ENCODE measurements around the gene WDR49. TPM values are rescaled to one million over a fixed set of nuclear protein-coding genes. Genes with fewer than 3 reads are reported as not detected.
"Not testable (repeated sequence)": the region's sequence is repeated elsewhere in the genome, so short reads cannot be mapped to it uniquely, and the experiment has no call there.

The WDR49 gene
- total RNA-seq, 1 experiment from 2014 or later = 1.3 TPM

- Histone ChIP-seq H3K4me2 (ENCODE audit: insufficient read depth, insufficient read length, low read length) (no peak overlapping the region), H2AFZ (ENCODE audit: low read length) (no peak overlapping the region), H4K20me1 (ENCODE audit: control insufficient read depth, insufficient read depth, insufficient read length) (no peaks in the 10 kb centered on the region), H4K91ac (ENCODE audit: insufficient read length, low read depth, low read length) (no peak overlapping the region), H3K4ac (ENCODE audit: low read depth, low read length) (no peak overlapping the region), H2BK15ac (ENCODE audit: low read depth, low read length) (no peak overlapping the region), H3K23ac (ENCODE audit: insufficient read length, low read depth, low read length) (no peak overlapping the region), H3K79me1 (ENCODE audit: insufficient read depth, low read depth, low read length, poor library complexity, severe bottlenecking) (no peaks in the 10 kb centered on the region), H2BK20ac (ENCODE audit: low read depth, low read length, poor library complexity, severe bottlenecking) (no peak overlapping the region), H3K27me3 (ENCODE audit: insufficient read depth, low read length) (no peaks in the 10 kb centered on the region), H3K9me3 (ENCODE audit: control insufficient read depth, low read depth, low read length) (no peaks in the 10 kb centered on the region), H3K9ac (ENCODE audit: extremely low read depth, insufficient read length, low read length) (no peak overlapping the region), H2BK12ac (ENCODE audit: insufficient read length, low read depth, low read length) (no peak overlapping the region), H3K14ac (ENCODE audit: insufficient read depth, low read length) (no peak overlapping the region), H3K27ac (ENCODE audit: insufficient read length, low read depth, low read length) (no peak overlapping the region), H3K56ac (ENCODE audit: insufficient read length, low read depth, low read length) (no peak overlapping the region), H3K18ac (ENCODE audit: insufficient read length, low read depth, low read length) (no peak overlapping the region), H2BK120ac (ENCODE audit: low read depth, low read length, poor library complexity, severe bottlenecking) (no peak overlapping the region), H4K8ac (replicated peaks; ENCODE audit: insufficient read length, low read depth, low read length) (no peak overlapping the region), H2BK5ac (ENCODE audit: insufficient read length, low read length) (no peak overlapping the region), H3T11ph (ENCODE audit: low read length) (no peak overlapping the region), H3K4me1 (ENCODE audit: insufficient read depth, low read length) (no peaks in the 10 kb centered on the region), H2AK5ac (ENCODE audit: insufficient read length, low read length) (no peak overlapping the region), H4K5ac (ENCODE audit: insufficient read length, low read depth, low read length) (no peak overlapping the region), H3K79me2 (ENCODE audit: insufficient read depth, low read length) (no peaks in the 10 kb centered on the region), H3K23me2 (ENCODE audit: insufficient read length, low read depth, low read length, poor library complexity, severe bottlenecking) (no peaks in the 10 kb centered on the region)
- DNase-seq = no peak
- Mint-ChIP-seq H3K9me3 (no peaks in the 10 kb centered on the region), H3K4me1 (no peaks in the 10 kb centered on the region; a peak in 1 of 4 replicates), H3K27ac (no peak overlapping the region), H3K4me3 (no peak overlapping the region), H3K36me3 (ENCODE audit: insufficient read depth in 1 of 3, low read depth in 3 of 3) (no peaks in the 10 kb centered on the region), H3K27me3 (ENCODE audit: low read depth) (no peaks in the 10 kb centered on the region)
- TF ChIP-seq, protein P1, sequence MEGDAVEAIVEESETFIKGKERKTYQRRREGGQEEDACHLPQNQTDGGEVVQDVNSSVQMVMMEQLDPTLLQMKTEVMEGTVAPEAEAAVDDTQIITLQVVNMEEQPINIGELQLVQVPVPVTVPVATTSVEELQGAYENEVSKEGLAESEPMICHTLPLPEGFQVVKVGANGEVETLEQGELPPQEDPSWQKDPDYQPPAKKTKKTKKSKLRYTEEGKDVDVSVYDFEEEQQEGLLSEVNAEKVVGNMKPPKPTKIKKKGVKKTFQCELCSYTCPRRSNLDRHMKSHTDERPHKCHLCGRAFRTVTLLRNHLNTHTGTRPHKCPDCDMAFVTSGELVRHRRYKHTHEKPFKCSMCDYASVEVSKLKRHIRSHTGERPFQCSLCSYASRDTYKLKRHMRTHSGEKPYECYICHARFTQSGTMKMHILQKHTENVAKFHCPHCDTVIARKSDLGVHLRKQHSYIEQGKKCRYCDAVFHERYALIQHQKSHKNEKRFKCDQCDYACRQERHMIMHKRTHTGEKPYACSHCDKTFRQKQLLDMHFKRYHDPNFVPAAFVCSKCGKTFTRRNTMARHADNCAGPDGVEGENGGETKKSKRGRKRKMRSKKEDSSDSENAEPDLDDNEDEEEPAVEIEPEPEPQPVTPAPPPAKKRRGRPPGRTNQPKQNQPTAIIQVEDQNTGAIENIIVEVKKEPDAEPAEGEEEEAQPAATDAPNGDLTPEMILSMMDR (conservative IDR thresholded peaks at IDR 0.05) = no peak
- no CpG with 5 or more reads among the region's 3 CpGs for WGBS (ENCODE audit: extremely low coverage, insufficient read length, low lambda C conversion rate)
These were observed 38.7 kb downstream of the WDR49 start for GRCh38 chr3:167615030-167615429.

DNA sequence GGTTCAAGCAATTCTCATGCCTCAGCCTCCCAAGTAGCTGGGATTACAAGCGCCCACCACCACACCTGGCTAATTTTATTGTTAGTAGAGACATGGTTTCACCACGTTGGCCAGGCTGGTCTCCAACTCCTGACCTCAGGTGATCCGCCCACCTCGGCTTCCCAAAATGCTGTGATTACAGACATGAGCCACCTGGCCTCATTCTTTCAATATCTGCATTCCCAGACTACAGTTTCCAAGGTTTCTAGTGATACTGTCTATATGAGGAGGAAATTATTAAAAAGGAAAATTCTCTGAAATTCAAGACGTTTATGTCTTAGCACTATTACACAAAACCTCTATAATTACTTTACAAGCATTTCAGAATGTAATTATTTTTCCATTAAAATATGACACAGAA is 39.5 kb downstream of the WDR49 start:
- not testable (repeated sequence) for H3K23me2 ChIP-seq (ENCODE audit: insufficient read length, low read depth, low read length, poor library complexity, severe bottlenecking); H3K36me3 Mint-ChIP-seq (ENCODE audit: insufficient read depth in 1 of 3, low read depth in 3 of 3); H2BK12ac ChIP-seq (ENCODE audit: insufficient read length, low read depth, low read length); DNase-seq; H3K4me1 ChIP-seq (ENCODE audit: insufficient read depth, low read length); H2BK15ac ChIP-seq (ENCODE audit: low read depth, low read length); H3K27ac ChIP-seq (ENCODE audit: insufficient read length, low read depth, low read length); H3K79me1 ChIP-seq (ENCODE audit: insufficient read depth, low read depth, low read length, poor library complexity, severe bottlenecking); H3K79me2 ChIP-seq (ENCODE audit: insufficient read depth, low read length); H3K4me2 ChIP-seq (ENCODE audit: insufficient read depth, insufficient read length, low read length); H2AK5ac ChIP-seq (ENCODE audit: insufficient read length, low read length); H3K4ac ChIP-seq (ENCODE audit: low read depth, low read length); H2BK120ac ChIP-seq (ENCODE audit: low read depth, low read length, poor library complexity, severe bottlenecking); H3K23ac ChIP-seq (ENCODE audit: insufficient read length, low read depth, low read length); H4K5ac ChIP-seq (ENCODE audit: insufficient read length, low read depth, low read length); H3K4me1 Mint-ChIP-seq; H3K27me3 ChIP-seq (ENCODE audit: insufficient read depth, low read length); H4K20me1 ChIP-seq (ENCODE audit: control insufficient read depth, insufficient read depth, insufficient read length); H3K4me3 Mint-ChIP-seq; H3K56ac ChIP-seq (ENCODE audit: insufficient read length, low read depth, low read length); H3T11ph ChIP-seq (ENCODE audit: low read length); H3K9ac ChIP-seq (ENCODE audit: extremely low read depth, insufficient read length, low read length); H3K9me3 Mint-ChIP-seq; H2BK20ac ChIP-seq (ENCODE audit: low read depth, low read length, poor library complexity, severe bottlenecking); H4K8ac ChIP-seq (replicated peaks; ENCODE audit: insufficient read length, low read depth, low read length); H3K14ac ChIP-seq (ENCODE audit: insufficient read depth, low read length); H4K91ac ChIP-seq (ENCODE audit: insufficient read length, low read depth, low read length); H3K18ac ChIP-seq (ENCODE audit: insufficient read length, low read depth, low read length); H3K9me3 ChIP-seq (ENCODE audit: control insufficient read depth, low read depth, low read length); H2BK5ac ChIP-seq (ENCODE audit: insufficient read length, low read length); H3K27ac Mint-ChIP-seq; H3K27me3 Mint-ChIP-seq (ENCODE audit: low read depth); H2AFZ ChIP-seq (ENCODE audit: low read length)
- no CpG with 5 or more reads among the region's 5 CpGs for WGBS (ENCODE audit: extremely low coverage, insufficient read length, low lambda C conversion rate)

Measured in H9 (cell line).